ENCODE results near the gene GRIA4. TPM values are rescaled to one million over a fixed set of nuclear protein-coding genes. Genes with fewer than 3 reads are reported as not detected.

Gene GRIA4
- total RNA-seq, 4 donors from 2014 or later = not detected

DNA sequence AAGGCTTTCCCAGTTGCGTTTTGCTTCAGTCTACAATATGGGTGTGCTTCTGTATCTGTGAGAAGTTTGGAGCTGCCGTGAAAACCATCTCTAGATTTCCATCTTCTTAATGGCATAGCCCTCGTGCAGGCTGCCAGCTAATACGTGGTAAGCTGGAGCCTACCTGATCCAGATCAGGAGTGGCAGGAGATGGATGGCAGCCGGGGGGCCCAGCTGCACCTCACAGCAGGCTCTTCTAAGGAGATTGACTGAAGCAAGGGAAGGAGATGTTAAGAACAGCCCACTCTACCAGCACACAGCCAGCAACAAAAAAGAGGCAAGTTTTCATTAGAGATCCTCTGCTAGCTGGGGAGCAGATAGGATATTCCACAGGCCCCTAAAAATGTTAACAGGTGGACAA lies 296.6 kb downstream of the GRIA4 start:
- TF ChIP-seq, protein P1, sequence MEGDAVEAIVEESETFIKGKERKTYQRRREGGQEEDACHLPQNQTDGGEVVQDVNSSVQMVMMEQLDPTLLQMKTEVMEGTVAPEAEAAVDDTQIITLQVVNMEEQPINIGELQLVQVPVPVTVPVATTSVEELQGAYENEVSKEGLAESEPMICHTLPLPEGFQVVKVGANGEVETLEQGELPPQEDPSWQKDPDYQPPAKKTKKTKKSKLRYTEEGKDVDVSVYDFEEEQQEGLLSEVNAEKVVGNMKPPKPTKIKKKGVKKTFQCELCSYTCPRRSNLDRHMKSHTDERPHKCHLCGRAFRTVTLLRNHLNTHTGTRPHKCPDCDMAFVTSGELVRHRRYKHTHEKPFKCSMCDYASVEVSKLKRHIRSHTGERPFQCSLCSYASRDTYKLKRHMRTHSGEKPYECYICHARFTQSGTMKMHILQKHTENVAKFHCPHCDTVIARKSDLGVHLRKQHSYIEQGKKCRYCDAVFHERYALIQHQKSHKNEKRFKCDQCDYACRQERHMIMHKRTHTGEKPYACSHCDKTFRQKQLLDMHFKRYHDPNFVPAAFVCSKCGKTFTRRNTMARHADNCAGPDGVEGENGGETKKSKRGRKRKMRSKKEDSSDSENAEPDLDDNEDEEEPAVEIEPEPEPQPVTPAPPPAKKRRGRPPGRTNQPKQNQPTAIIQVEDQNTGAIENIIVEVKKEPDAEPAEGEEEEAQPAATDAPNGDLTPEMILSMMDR (IDR thresholded peaks at IDR 0.05) = no peak
- no peak for DNase-seq (ENCODE audit: low spot score)
- ATAC-seq (ENCODE audit: low FRiP score) = no peak

DNA sequence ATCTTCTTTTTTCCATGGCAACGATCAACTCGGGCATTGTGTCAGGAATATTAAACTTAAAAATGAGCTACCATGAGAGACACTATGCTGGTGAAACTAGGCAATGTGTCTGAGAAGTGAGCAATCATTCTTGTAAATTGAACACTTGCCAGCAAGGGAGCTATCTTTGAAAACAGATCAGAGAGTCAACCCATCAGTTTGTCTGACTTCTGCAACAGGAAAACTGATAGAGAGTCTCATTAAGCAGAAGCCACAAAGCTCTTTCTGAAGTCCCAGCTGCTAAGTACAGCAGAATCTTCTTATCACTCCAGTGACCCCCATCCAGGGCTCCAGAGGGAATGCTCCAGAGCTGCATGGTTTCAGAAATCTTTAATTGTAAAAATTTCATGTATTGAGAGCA lies 297.4 kb downstream of the GRIA4 start:
- DNase-seq (ENCODE audit: low spot score) = no peak
- ATAC-seq (ENCODE audit: low FRiP score) = no peak
- TF ChIP-seq, protein P1 (IDR thresholded peaks at IDR 0.05) = no peak

DNA sequence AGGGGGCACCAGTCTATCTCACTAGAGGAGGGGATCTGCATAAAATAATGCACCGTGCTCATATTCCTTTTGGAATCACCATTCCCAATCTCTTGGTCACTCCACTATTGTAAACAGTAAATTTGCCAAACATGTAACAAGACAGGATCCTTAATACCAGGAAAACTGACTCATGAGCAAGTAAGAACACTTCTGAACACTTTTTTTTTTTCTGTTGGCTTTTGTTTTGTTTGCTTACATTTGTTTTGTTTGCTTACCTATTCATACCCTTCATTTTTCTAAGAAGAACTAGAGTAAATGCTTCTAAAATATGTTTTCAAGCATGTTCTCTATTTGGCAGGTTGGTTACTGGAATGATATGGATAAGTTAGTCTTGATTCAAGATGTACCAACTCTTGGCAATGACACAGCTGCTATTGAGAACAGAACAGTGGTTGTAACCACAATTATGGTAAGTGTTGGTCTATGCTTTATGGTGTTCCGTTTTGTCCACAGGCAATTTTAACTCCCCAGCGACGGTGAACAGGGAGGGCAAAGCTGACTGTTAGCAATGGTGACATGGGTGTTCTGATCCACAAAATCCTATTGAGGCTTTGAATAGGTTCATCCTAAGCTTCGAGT lies 300.3 kb downstream of the GRIA4 start:
- DNase-seq (ENCODE audit: low spot score) = no peak
- TF ChIP-seq, protein P1 (IDR thresholded peaks at IDR 0.05) = no peak
- ATAC-seq (ENCODE audit: low FRiP score) = no peak

DNA sequence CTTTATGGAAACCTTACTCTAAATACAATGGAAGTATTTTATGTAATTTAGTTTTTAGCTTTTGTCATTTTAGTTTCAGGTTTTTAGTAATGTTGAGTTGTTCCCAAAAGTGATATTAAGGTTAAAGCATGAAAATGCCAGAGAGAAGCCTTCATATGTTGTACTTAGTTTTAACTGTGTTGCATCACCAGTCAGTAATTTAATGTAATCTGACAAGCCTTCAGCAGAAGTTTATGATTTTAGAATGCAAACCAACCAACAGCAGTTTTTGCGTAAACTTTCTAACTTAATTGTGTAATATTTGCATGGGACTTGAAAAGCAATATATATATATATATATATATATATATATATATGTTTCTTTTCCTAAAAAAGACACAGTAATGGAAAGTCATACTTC lies 301.6 kb downstream of the GRIA4 start:
- DNase-seq (ENCODE audit: low spot score) = no peak
- TF ChIP-seq, protein P1 (IDR thresholded peaks at IDR 0.05) = no peak
- no peak for ATAC-seq (ENCODE audit: low FRiP score)

DNA sequence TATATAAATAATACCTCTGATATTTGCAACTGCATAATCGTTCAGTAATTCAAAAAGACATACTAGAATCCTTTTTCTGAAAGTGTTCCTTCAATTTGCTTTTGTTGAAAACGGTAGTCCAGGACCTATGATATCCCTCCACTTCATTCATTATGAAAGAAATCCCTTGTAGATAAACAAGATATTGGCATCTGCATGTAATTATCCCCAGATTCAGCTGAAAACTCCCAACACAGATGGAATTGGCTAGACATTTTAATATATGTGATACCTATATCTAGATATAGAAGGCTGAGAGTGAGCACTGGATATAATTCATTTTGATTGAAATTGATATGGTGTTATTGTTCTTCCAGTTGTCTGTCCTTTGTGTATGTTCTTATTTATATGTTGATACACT lies 302.8 kb downstream of the GRIA4 start:
- no peak for DNase-seq (ENCODE audit: low spot score)
- TF ChIP-seq, protein P1 (IDR thresholded peaks at IDR 0.05) = no peak

DNA sequence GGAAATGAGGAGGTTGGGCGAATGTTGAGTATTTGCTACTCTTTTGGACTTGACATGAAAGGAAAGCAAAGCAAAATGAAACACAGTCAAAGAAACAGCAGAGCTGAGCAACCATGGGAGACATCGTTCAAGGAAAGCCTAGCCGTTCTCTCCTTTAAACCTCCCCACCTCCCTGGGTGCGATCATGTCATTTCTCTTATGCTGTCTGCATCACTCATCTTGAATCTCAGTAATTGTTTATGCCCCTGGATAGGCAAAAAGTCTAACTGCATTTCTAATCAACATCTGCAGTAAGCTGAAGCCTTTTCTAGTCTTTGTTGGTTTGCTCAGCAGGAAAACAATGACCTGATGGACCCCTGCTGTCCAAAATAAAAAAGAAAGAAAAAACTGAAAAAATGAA lies 305.1 kb downstream of the GRIA4 start:
- TF ChIP-seq, protein P1 (IDR thresholded peaks at IDR 0.05) = no peak
- ATAC-seq (ENCODE audit: low FRiP score) (no peak), DNase-seq (ENCODE audit: low spot score) (no peak)

More for the DNA sequence above, 302.8 kb downstream of the GRIA4 start:
- ATAC-seq (ENCODE audit: low FRiP score) = no peak

DNA sequence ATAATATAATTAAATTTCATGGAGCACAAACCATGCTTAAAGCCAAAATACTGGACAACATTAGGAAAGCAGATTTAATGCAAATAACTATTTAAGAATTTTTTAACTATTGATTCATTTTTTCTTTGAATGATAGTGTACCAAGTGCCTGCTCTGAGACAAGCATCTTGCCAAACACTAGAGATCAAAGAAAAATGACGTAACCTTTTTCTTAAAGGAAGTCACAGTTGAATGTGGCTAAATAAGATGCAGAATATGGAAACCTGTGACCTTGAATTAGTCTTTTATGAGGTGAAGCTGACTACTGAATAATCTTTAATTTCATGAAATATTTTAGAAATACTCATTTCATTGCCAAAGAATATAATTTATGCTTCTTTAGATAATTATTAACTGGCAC lies 308.2 kb downstream of the GRIA4 start:
- TF ChIP-seq, protein P1 (IDR thresholded peaks at IDR 0.05) = no peak
- DNase-seq (ENCODE audit: low spot score) (no peak), ATAC-seq (ENCODE audit: low FRiP score) (no peak)
